Heart left ventricle (tissue), 13 donors: ENCODE results near the gene B4GALT1.

ENCODE experiments used
- POLR2A ChIP-seq, 2 donors: fragments of 450-650 bp; IDR thresholded peaks; one replicate each; pipeline ENCODE4 v1.6.1; 2017; ENCODE audit warnings: antibody characterized with exemption in 2 of 2, mild to moderate bottlenecking in 2 of 2, moderate library complexity in 2 of 2
- TF ChIP-seq, protein P1 (sequence below), 12 donors: fragments of 200-600 bp; sonication (generic) in 4 of 12; IDR thresholded peaks; one replicate each; pipeline versions ENCODE4 v1.5.0 to v1.8.0; 2018 to 2022; ENCODE audit warnings: antibody characterized with exemption in 12 of 12, mild to moderate bottlenecking in 5 of 12
- donor health status: ischemic (EF 13 %, LVEDD 7.1; RV severe dilation, severe dysfunction).
- donor health status: DM: no; HTN: yes; CAD: no.
- donor health status: DM: no; HTN: no; CAD: no.
- donor health status: ischemic (EF 25% LVEDD 6.9; RV normal size, moderate dysfunction).
- donor health status: ischemic (EF 25% LVEDD 5.7; RV mildly dilated, moderate dysfunction).
- donor health status: ischemic (EF 35%, LVEDD 5.7; RV mildly dilated, moderate dysfunction).
- donor health status: nonischemic (EF 11% LVEDD 7.7; RV severe dilation, severe dysfunction).
- donor health status: DM: yes; HTN: yes; CAD: no.
- donor health status: PGD.
- donor health status: ischemic (EF 29% LVEDD 5.4; RV normal size, mild dysfunction).
- donor health status: nonischemic (EF 23%, LVEDD 6.1; RV moderate dilation, normal function).

DNA sequence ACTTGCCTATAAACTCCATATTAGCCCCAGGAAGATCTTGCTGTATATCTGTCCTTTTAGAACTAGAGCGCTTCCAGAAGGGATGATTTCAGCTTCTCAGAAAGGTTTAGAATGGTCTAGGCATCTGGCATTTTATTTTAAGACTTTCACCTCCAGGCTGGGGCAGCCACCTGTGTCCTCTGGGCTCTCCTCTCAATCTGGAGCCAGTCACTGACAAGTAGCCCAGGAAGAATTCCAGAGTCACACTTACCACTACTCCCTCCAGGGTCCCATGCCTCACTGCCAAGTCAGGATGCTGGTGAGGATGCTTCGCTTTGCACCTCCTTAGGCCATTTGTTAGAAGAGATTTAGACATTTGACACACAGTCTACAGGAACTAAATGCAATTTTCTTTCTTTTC, 20.8 kb downstream of the B4GALT1 start:
- TF ChIP-seq, protein P1, sequence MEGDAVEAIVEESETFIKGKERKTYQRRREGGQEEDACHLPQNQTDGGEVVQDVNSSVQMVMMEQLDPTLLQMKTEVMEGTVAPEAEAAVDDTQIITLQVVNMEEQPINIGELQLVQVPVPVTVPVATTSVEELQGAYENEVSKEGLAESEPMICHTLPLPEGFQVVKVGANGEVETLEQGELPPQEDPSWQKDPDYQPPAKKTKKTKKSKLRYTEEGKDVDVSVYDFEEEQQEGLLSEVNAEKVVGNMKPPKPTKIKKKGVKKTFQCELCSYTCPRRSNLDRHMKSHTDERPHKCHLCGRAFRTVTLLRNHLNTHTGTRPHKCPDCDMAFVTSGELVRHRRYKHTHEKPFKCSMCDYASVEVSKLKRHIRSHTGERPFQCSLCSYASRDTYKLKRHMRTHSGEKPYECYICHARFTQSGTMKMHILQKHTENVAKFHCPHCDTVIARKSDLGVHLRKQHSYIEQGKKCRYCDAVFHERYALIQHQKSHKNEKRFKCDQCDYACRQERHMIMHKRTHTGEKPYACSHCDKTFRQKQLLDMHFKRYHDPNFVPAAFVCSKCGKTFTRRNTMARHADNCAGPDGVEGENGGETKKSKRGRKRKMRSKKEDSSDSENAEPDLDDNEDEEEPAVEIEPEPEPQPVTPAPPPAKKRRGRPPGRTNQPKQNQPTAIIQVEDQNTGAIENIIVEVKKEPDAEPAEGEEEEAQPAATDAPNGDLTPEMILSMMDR (IDR thresholded peaks at IDR 0.05), result no peak
- no peak for TF ChIP-seq POLR2A (IDR thresholded peaks at IDR 0.05)
